IgD-negative memory B cell (primary cell): ENCODE results near the gene LHPP. TPM values are rescaled to one million over a fixed set of nuclear protein-coding genes. Genes with fewer than 3 reads are reported as not detected.

ENCODE experiments used
- H3K27ac Mint-ChIP-seq, 3 donors: one replicate each; pipeline ENCODE4 v1.8.0; 2020 to 2022; ENCODE audit warnings: mild to moderate bottlenecking in 3 of 3, mixed read lengths in 3 of 3, moderate library complexity in 1 of 3
- H3K27me3 Mint-ChIP-seq: one replicate; pipeline ENCODE4 v1.8.0; 2021; ENCODE audit warnings: mixed read lengths
- H3K36me3 Mint-ChIP-seq: one replicate; pipeline ENCODE4 v1.8.0; 2020; ENCODE audit warnings: mild to moderate bottlenecking, mixed read lengths
- H3K4me1 Mint-ChIP-seq, 3 donors: one replicate each; pipeline ENCODE4 v1.8.0; 2020 to 2022; ENCODE audit warnings: mixed read lengths in 3 of 3, mild to moderate bottlenecking in 1 of 3
- H3K4me3 Mint-ChIP-seq, 4 donors: one replicate each; pipeline ENCODE4 v1.8.0; 2020 to 2022; ENCODE audit warnings: mild to moderate bottlenecking in 4 of 4, mixed read lengths in 4 of 4, moderate library complexity in 3 of 4
- H3K9me3 Mint-ChIP-seq, 3 donors: one replicate each; pipeline ENCODE4 v1.8.0; 2020 to 2021; ENCODE audit warnings: mixed read lengths in 3 of 3, mild to moderate bottlenecking in 1 of 3
- polyA plus RNA-seq: library from polyadenylated mRNA; unstranded; fragments of 300-500 nt; fragmentation: Illumina TruSeq; gene quantifications from one replicate; pipeline ENCODE4 v1.2.3, GENCODE V29; 2021

Gene LHPP
- polyA plus RNA-seq, 1 donor from 2014 or later = 52.0 TPM

DNA sequence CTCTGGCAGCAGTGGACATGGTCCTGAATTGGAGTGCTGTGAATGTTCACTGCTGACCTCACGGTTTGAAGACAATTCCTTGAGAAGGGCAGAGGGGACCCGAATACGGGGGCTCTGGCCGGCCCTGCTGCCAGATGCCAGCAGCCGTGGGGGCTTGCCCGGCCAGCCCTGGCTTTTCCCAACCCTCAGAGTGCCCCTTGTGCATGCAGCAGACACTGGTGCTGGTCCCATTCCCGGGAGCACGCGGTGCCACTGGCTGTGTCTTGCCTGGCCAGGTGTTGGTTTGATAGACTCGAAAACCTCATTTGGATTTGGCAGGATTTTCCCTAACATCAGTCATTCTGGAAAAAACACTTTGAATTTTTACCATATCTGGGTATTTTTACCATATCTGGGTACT, 49.1 kb downstream of the LHPP start:
- H3K27ac Mint-ChIP-seq = peak overlapping the region in 1 of 3 donors; percentile 87
- no peak overlapping the region for H3K4me3 Mint-ChIP-seq
- peaks cover 5% of the 10 kb centered on the region for H3K36me3 Mint-ChIP-seq
- no peaks in the 10 kb centered on the region for H3K9me3 Mint-ChIP-seq
- H3K27me3 Mint-ChIP-seq = no peaks in the 10 kb centered on the region
- no peaks in the 10 kb centered on the region for H3K4me1 Mint-ChIP-seq

DNA sequence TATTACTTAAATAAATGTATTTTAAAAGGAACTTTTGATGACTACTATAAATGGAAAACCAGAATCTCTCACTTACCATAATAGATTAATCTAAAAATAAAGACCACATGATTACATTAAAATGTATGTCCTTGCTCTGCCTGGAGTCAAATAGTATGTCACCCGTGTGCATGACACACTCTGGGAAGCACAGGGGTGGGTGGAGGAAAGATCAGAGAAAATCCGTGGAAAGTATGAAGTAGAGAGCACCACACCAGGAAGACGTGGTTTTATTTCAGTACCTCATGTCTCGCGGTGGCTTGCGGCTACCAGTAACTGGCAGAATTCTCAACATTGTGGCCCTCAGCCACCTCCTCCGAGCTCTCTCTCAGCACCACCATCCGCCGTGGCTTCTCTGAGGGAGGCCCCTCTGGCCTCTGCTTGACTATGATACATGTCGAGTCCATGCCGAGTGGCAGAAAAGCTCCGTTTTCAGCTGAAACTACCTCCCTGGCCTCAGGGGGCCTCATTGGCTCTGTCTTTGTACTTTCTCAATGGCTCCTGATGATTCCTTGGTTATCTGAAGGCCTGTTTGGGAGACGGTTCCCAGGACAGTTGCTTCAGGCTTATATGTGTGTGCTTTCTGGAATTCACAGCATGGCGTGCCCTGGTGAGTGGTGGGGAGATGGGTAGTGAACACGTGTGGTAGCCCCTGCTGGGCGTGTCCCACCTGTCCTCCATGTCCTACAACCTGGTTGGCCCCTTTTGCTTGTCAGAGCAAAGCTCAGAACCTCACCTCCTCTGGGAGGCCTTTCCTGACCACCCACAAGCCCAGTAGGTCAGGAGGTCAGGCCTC, 49.8 kb downstream of the LHPP start:
- Mint-ChIP-seq H3K36me3 (peaks cover 5% of the 10 kb centered on the region), H3K27me3 (no peaks in the 10 kb centered on the region), H3K9me3 (no peaks in the 10 kb centered on the region), H3K4me1 (no peaks in the 10 kb centered on the region), H3K4me3 (no peak overlapping the region), H3K27ac (no peak overlapping the region)

DNA sequence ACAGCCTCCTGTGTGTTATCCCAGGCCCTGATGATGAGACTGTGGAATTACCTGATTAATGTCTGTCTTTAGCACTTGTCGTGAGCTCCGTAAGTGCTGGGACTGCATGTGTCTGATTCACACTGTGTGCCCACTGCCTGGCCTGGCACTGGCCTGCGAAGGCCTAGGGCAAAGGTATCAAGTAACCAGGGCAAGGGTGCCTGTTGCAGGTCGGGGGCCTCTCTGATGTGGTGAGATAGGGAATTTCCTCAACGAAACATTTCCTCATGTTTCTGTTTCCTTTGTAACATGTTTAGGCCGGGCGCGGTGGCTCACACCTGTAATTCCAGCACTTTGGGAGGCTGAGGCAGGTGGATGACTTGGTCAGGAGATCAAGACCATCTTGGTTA, 50.4 kb downstream of the LHPP start:
- Mint-ChIP-seq H3K27me3 (no peaks in the 10 kb centered on the region), H3K9me3 (no peaks in the 10 kb centered on the region), H3K4me1 (no peaks in the 10 kb centered on the region), H3K27ac (no peak overlapping the region), H3K36me3 (peaks cover 5% of the 10 kb centered on the region), H3K4me3 (no peak overlapping the region)

GRCh38 chr10:124512600-124512999, 51.0 kb downstream of the LHPP start:
- Mint-ChIP-seq H3K27ac (no peak overlapping the region), H3K9me3 (no peaks in the 10 kb centered on the region), H3K27me3 (no peaks in the 10 kb centered on the region), H3K4me1 (no peaks in the 10 kb centered on the region), H3K36me3 (peaks cover 5% of the 10 kb centered on the region), H3K4me3 (no peak overlapping the region)

GRCh38 chr10:124515244-124515970, 53.8 kb downstream of the LHPP start:
- Mint-ChIP-seq H3K4me1 (no peaks in the 10 kb centered on the region), H3K4me3 (no peak overlapping the region), H3K36me3 (peaks cover 3% of the 10 kb centered on the region), H3K9me3 (no peaks in the 10 kb centered on the region), H3K27ac (no peak overlapping the region), H3K27me3 (no peaks in the 10 kb centered on the region)

DNA sequence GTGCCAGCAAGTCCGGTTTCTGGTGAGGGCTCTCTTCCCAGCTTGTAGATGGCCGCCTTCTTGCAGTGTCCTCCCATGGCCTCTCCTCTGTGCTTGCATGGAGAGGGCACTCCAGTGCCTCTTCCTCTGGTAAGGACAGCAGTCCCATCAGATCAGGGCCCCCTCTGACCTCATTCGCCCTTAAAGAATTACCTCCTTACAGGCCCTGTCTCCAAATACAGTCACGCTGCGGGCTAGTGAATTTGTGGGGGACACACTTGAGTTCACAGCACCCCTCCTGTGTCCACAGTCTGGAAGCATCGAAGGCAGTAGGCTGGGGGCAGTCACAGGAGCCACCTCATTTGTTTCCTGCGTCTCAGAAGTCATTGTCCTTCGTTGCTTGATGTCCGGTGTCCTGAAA, 54.6 kb downstream of the LHPP start:
- Mint-ChIP-seq H3K9me3 (no peaks in the 10 kb centered on the region), H3K27ac (no peak overlapping the region), H3K27me3 (no peaks in the 10 kb centered on the region), H3K4me1 (no peaks in the 10 kb centered on the region), H3K4me3 (no peak overlapping the region), H3K36me3 (peaks cover 4% of the 10 kb centered on the region)

GRCh38 chr10:124516746-124517397, 55.2 kb downstream of the LHPP start:
- Mint-ChIP-seq H3K27me3 (no peaks in the 10 kb centered on the region), H3K27ac (peak overlapping the region in 1 of 3 donors; percentile 73), H3K9me3 (no peaks in the 10 kb centered on the region), H3K4me3 (no peak overlapping the region), H3K36me3 (peaks cover 4% of the 10 kb centered on the region), H3K4me1 (no peaks in the 10 kb centered on the region)

DNA sequence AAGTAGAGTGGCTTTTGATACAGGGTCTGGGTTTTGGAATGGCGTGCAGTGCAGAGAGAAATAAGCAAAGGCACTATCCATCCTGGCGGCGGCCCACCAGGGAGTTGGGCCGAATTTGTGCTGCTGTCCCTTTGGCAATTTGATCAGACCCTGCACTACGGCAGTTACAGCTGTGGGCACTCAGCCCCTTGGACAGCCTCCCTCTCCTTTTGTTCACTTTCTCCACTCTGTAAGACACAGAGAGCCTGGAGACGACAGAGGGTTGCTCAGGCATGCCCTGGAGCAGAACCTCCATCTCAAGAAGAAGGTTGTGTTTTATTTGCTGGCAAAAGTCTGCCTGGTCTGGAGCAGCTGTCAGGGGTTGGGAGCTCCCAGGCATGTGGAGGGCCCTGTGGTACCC, 55.8 kb downstream of the LHPP start:
- Mint-ChIP-seq H3K9me3 (no peaks in the 10 kb centered on the region), H3K27me3 (no peaks in the 10 kb centered on the region), H3K27ac (peak overlapping the region in 1 of 3 donors; percentile 73), H3K4me3 (no peak overlapping the region), H3K4me1 (no peaks in the 10 kb centered on the region), H3K36me3 (peaks cover 4% of the 10 kb centered on the region)

DNA sequence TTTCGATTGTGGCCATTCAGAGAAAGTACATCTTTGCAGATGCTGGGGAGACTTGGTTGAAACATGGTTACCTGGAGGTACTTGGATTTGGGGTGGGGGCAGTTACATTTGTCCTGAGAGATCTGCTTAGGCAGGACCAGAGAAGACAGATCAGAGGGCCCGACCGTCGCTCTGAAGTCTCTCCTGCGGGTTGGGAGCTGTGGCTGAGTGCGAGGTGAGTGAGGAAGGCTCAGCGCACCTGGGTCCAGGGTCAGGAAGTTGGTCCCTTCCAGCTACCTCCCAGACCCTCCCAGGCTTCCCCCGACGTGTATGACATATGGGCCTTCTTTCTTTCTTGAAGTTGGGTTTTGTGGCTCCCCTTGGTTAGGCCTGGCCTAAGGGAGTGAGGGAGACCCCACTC, 56.3 kb downstream of the LHPP start:
- Mint-ChIP-seq H3K4me3 (no peak overlapping the region), H3K36me3 (peaks cover 4% of the 10 kb centered on the region), H3K9me3 (no peaks in the 10 kb centered on the region), H3K4me1 (peaks cover 2 to 4% (median 3%) of the 10 kb centered on the region in 3 donors), H3K27me3 (no peaks in the 10 kb centered on the region), H3K27ac (no peak overlapping the region)

- H3K9me3 Mint-ChIP-seq = no peaks in the 10 kb centered on the region
- peaks cover 4% of the 10 kb centered on the region for H3K36me3 Mint-ChIP-seq
- H3K4me3 Mint-ChIP-seq = no peak overlapping the region
- H3K4me1 Mint-ChIP-seq = peaks cover 7 to 8% (median 7%) of the 10 kb centered on the region in 3 donors
- no peaks in the 10 kb centered on the region for H3K27me3 Mint-ChIP-seq
- H3K27ac Mint-ChIP-seq = no peak overlapping the region
Measured at GRCh38 chr10:124518366-124518765, 56.7 kb downstream of the LHPP start.

DNA sequence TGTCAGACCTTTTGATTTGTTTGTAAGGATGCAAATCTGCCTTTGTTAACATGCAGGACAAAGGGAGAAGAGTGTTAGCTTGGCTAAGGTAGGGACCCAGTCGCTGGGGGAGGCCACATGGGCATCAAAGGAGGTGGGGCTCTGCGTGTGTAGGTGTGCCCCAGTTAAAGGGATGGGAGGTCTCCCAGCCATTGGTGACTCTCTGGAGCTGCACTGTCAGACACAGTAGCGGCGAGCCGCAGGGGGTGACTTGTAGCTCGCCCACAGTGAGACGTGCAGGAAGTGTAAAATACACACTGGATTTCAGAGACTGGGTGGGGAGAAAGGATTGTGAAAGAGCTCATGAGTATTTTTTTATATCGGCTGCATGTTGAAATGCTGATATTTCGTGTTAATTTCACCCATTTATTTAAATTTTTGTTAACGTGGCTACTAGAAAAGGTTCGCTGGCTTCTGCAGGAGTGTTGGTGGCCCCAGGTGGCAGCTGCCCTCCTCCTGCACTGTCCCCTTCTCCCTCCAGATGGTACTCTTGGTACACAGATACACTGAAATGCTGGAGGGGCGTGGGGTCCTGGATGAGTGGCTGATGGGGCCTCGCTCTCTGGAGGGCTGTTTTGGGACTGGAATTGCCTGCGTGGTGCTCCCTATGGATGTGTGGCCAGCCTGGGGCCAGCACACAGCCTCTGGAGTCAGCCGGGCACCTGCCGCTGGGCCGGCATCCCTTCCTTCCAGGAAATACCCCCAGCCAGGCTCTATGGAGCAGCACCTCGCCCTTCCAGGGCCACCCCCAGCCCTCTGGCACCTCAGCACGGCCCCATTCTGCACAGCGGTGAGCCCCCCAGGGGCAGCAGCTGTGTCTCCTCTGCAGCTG, 59.2 kb downstream of the LHPP start:
- H3K36me3 Mint-ChIP-seq = peaks cover 5% of the 10 kb centered on the region
- H3K4me1 Mint-ChIP-seq = peaks cover 10 to 13% (median 11%) of the 10 kb centered on the region in 3 donors
- no peaks in the 10 kb centered on the region for H3K9me3 Mint-ChIP-seq
- H3K4me3 Mint-ChIP-seq = peak overlapping the region in 1 of 4 donors; percentile 23
- no peak overlapping the region for H3K27ac Mint-ChIP-seq
- H3K27me3 Mint-ChIP-seq = no peaks in the 10 kb centered on the region

DNA sequence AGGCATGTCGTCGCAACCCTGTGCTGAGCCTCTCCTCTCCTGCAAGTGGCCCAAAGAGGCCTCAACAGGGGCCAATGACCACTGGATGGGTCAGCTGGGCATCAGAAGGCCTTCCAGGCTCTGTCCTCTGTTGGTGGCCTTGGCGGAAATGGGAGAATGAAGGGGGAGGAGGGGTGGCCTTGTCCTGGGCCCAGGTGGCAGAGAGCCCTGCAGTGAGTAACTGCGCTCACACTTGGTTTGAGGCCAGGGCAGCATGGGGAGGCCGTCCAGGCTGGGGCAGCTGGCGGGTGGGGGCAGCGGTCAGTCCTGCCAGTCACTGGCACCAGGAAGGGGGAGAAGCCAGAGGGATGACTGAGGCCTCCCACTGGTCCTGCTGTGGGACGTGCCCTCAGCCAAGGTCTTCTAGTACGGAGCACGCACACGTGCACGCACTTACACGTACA, 59.8 kb downstream of the LHPP start:
- Mint-ChIP-seq H3K4me1 (peaks cover 10 to 13% (median 11%) of the 10 kb centered on the region in 3 donors), H3K27me3 (no peaks in the 10 kb centered on the region), H3K27ac (no peak overlapping the region), H3K9me3 (no peaks in the 10 kb centered on the region), H3K36me3 (peaks cover 5% of the 10 kb centered on the region), H3K4me3 (no peak overlapping the region)

DNA sequence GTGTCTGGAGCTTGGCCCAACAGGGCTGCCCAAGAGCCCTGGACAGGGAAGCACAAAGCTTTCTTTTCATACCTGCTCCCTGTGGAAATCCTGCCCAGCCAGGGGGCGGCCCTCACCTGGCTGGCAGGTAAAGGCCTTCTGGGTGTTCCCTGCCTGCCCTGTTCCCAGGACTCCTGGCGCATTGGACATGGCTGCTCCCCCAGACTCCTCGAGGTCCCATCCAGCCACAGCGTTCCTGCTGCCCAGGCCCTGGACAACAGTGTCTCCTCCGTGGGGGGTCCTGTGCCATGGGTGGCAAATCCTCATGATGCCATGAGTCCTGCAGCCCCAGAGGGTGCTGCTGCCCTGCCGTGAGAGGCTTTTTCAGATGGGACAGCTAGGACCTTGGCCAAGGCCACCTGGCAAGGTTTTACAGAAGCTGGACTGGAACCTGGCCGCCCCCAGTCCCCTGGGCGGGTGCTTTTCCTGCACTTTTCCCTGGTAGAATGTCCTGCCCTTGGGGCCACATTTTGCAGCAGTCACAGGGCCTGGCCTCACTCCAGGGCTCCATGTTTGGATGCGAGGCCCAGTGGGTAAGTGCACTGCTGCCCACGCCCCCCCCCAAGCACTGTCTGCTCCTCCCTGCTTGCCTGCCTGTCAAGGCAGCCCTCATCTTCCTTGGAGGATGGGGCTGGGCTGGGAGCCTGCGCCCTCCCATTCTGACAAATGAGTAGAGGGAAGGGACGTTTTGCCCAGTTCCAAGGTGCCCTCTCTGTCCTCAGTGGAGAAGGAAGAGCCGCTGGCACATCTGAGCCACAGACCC, 60.7 kb downstream of the LHPP start:
- peaks cover 10 to 13% (median 11%) of the 10 kb centered on the region in 3 donors for H3K4me1 Mint-ChIP-seq
- H3K27ac Mint-ChIP-seq = peak overlapping the region in 1 of 3 donors; percentile 63

More for the DNA sequence above, 60.7 kb downstream of the LHPP start:
- Mint-ChIP-seq H3K36me3 (peaks cover 5% of the 10 kb centered on the region), H3K9me3 (no peaks in the 10 kb centered on the region), H3K4me3 (peak overlapping the region in 2 of 4 donors; percentile 84 to 86), H3K27me3 (no peaks in the 10 kb centered on the region)
